ENCODE measurements around the gene C2CD2. TPM values are rescaled to one million over a fixed set of nuclear protein-coding genes. Genes with fewer than 3 reads are reported as not detected.
A peak's percentile ranks its signal among the peaks of the same experiment; 100 is the strongest.

C2CD2 gene
- polyA plus RNA-seq, 1 of the 3 experiments (the other 2 are of a cell fraction) = 9.7 TPM

GRCh38 chr21:41939391-41939790, 14.4 kb downstream of the C2CD2 start:
- H3K4me2 ChIP-seq = no peak overlapping the region
- H3K4me3 ChIP-seq (ENCODE audit: low read depth in 2 of 2, low read length in 1 of 2) = no peak overlapping the region
- H3K27me3 ChIP-seq (ENCODE audit: insufficient read depth) = no peaks in the 10 kb centered on the region
- no peak overlapping the region for H3K9ac ChIP-seq
- no peak overlapping the region for H2AFZ ChIP-seq (ENCODE audit: low read depth)
- no peaks in the 10 kb centered on the region for H3K36me3 ChIP-seq (replicated peaks in 1 of 2; ENCODE audit: control insufficient read depth in 1 of 2, insufficient read depth in 2 of 2, low read length in 1 of 2)
- no peaks in the 10 kb centered on the region for H3F3A ChIP-seq (replicated peaks; ENCODE audit: insufficient read depth)
- H3K79me2 ChIP-seq (ENCODE audit: insufficient read depth) = peaks cover 20% of the 10 kb centered on the region
- TF ChIP-seq CTCF (IDR thresholded peaks at IDR 0.05) (no peak), NFIC (IDR thresholded peaks at IDR 0.05; ENCODE audit: borderline replicate concordance) (no peak), MEF2A (IDR thresholded peaks at IDR 0.05; ENCODE audit: borderline replicate concordance, low read depth) (no peak), ELF1 (IDR thresholded peaks at IDR 0.05) (no peak), PBX3 (IDR thresholded peaks at IDR 0.05) (no peak), ZBTB33 (IDR thresholded peaks at IDR 0.05; ENCODE audit: borderline replicate concordance, low read depth) (no peak), MAX (IDR thresholded peaks at IDR 0.05; ENCODE audit: low read depth) (no peak)
- ChIA-PET POLR2A (interaction anchor here (0.6 kb wide), 1 partner anchor 1062 kb away, joined by 3 read pairs; no protein-coding TSS in a partner anchor), CTCF (interaction anchor here (0.7 to 1.1 kb wide), 2 partner anchors 11 to 19 kb away, joined by 3 read pairs; no protein-coding TSS in a partner anchor)
- no peaks in the 10 kb centered on the region for H3K9me3 ChIP-seq
- no peaks in the 10 kb centered on the region for H3K4me1 ChIP-seq (ENCODE audit: control insufficient read depth in 1 of 2, insufficient read depth in 2 of 2, low read depth in 1 of 2, low read length in 1 of 2)
- 100% methylated on average over 2 of the region's 8 CpGs for WGBS (ENCODE audit: low lambda C conversion rate)
- H3K9me2 ChIP-seq = no peaks in the 10 kb centered on the region
- H4K20me1 ChIP-seq (ENCODE audit: insufficient read depth) = no peaks in the 10 kb centered on the region
- no peak overlapping the region for H3K27ac ChIP-seq (ENCODE audit: low read depth in 2 of 2, low read length in 1 of 2)
- DNase-seq = no peak

- WGBS (ENCODE audit: low lambda C conversion rate) = 48% methylated on average over 15 of the region's 18 CpGs
These were observed 20.3 kb downstream of the C2CD2 start for GRCh38 chr21:41933313-41934079.

More at GRCh38 chr21:41933313-41934079, 20.3 kb downstream of the C2CD2 start:
- peak; percentile 48 for DNase-seq
- Histone ChIP-seq H3K9me3 (no peaks in the 10 kb centered on the region), H4K20me1 (ENCODE audit: insufficient read depth) (no peaks in the 10 kb centered on the region), H2AFZ (ENCODE audit: low read depth) (peak overlapping the region; percentile 59; the same call in 1 of the 2 replicates), H3K27ac (ENCODE audit: low read depth in 2 of 2, low read length in 1 of 2) (peak overlapping the region; percentile 43 to 78), H3K36me3 (replicated peaks in 1 of 2; ENCODE audit: control insufficient read depth in 1 of 2, insufficient read depth in 2 of 2, low read length in 1 of 2) (no peaks in the 10 kb centered on the region), H3K9me2 (no peaks in the 10 kb centered on the region), H3K4me2 (peak overlapping the region; percentile 41), H3K79me2 (ENCODE audit: insufficient read depth) (peaks cover 7% of the 10 kb centered on the region), H3K4me3 (ENCODE audit: low read depth in 2 of 2, low read length in 1 of 2) (peak overlapping the region in 1 of 2 experiments; percentile 30; a peak in 3 of 4 replicates), H3K27me3 (ENCODE audit: insufficient read depth) (no peaks in the 10 kb centered on the region), H3K4me1 (ENCODE audit: control insufficient read depth in 1 of 2, insufficient read depth in 2 of 2, low read depth in 1 of 2, low read length in 1 of 2) (peaks cover 5 to 13% of the 10 kb centered on the region in 2 experiments; a peak in 1 of 4 replicates), H3F3A (replicated peaks; ENCODE audit: insufficient read depth) (peaks cover 2% of the 10 kb centered on the region), H3K9ac (no peak overlapping the region)
- ChIA-PET CTCF (interaction anchor here (1.0 to 1.6 kb wide), 3 partner anchors 16 to 184 kb away, joined by 3 to 5 read pairs (median 3); no protein-coding TSS in a partner anchor), POLR2A (interaction anchor here (0.6 kb wide), 1 partner anchor 55 kb away, joined by 4 read pairs; no protein-coding TSS in a partner anchor)
- TF ChIP-seq TEAD4 (IDR thresholded peaks at IDR 0.05; ENCODE audit: borderline replicate concordance, insufficient read depth) (no peak), NFIC (IDR thresholded peaks at IDR 0.05; ENCODE audit: borderline replicate concordance) (no peak), RAD21 (IDR thresholded peaks at IDR 0.05; ENCODE audit: low read length) (peak; percentile 42), MXI1 (IDR thresholded peaks at IDR 0.05; ENCODE audit: low read depth, low read length) (no peak), SMC3 (IDR thresholded peaks at IDR 0.05; ENCODE audit: low read depth, low read length) (0 out of 2 replicates have a peak, but pooled peaks have one; percentile 20), CTCF (IDR thresholded peaks at IDR 0.05) (peak; percentile 51), NRF1 (IDR thresholded peaks at IDR 0.05; ENCODE audit: low read depth, low read length) (no peak), YY1 (IDR thresholded peaks at IDR 0.05; ENCODE audit: low read depth) (no peak), GATA2 (CRISPR knock-in tag; IDR thresholded peaks at IDR 0.05) (no peak), CHD2 (IDR thresholded peaks at IDR 0.05; ENCODE audit: low read length, partially characterized antibody) (no peak), USF2 (IDR thresholded peaks at IDR 0.05; ENCODE audit: borderline replicate concordance, low read depth, low read length) (no peak)
